ENCODE data around the gene IFIT3. TPM values are rescaled to one million over a fixed set of nuclear protein-coding genes. Genes with fewer than 3 reads are reported as not detected.
"Not testable (repeated sequence)": the region's sequence is repeated elsewhere in the genome, so short reads cannot be mapped to it uniquely, and the experiment has no call there.

The IFIT3 gene
- total and polyA plus RNA-seq, 2 donors (not counting 1 experiment from before 2014, with no cell fraction given) = 1.5 to 4.2 TPM

GRCh38 chr10:89348975-89349374, 21.2 kb downstream of the IFIT3 start:
- no peak for DNase-seq
- intact Hi-C loops (cut with micrococcal nuclease) = no loop called here
- Histone ChIP-seq H2AFZ (ENCODE audit: insufficient read depth, low read depth, low read length, poor library complexity, severe bottlenecking) (no peak overlapping the region), H3K36me3 (replicated peaks in 1 of 2; ENCODE audit: control extremely low read depth in 1 of 2, control insufficient read depth in 1 of 2, extremely low read depth in 1 of 2, insufficient read depth in 2 of 2, low read length in 1 of 2) (no peaks in the 10 kb centered on the region), H3K4me2 (replicated peaks; ENCODE audit: low read depth, low read length, poor library complexity, severe bottlenecking) (no peak overlapping the region), H3K79me2 (ENCODE audit: control insufficient read depth, insufficient read depth, low read length) (no peaks in the 10 kb centered on the region), H4K20me1 (ENCODE audit: control insufficient read depth, insufficient read depth, low read length, poor library complexity, severe bottlenecking) (no peaks in the 10 kb centered on the region), H3K27ac (ENCODE audit: low read length in 2 of 2) (no peak overlapping the region), H3K9ac (ENCODE audit: low read length) (no peak overlapping the region), H3K4me1 (ENCODE audit: control insufficient read depth in 2 of 2, insufficient read depth in 2 of 2, low read length in 2 of 2) (peaks cover 30 to 37% of the 10 kb centered on the region in 2 donors), H3K4me3 (ENCODE audit: control extremely low read depth in 1 of 5, extremely low read depth in 1 of 5, insufficient read depth in 1 of 5, low read depth in 2 of 5, low read length in 4 of 5) (no peak overlapping the region), H3K27me3 (replicated peaks in 1 of 4; ENCODE audit: control extremely low read depth in 1 of 4, control insufficient read depth in 3 of 4, insufficient read depth in 4 of 4, low read length in 3 of 4) (no peaks in the 10 kb centered on the region), H3K9me3 (ENCODE audit: control extremely low read depth in 1 of 3, control insufficient read depth in 2 of 3, insufficient read depth in 1 of 3, low read length in 2 of 3) (no peaks in the 10 kb centered on the region)
- no peak for ATAC-seq (ENCODE audit: low read depth)
- Mint-ChIP-seq H3K27me3 (no peaks in the 10 kb centered on the region), H3K4me1 (peaks cover 46% of the 10 kb centered on the region), H3K4me3 (no peak overlapping the region), H3K9me3 (ENCODE audit: insufficient read depth) (peaks cover 1% of the 10 kb centered on the region), H3K27ac (no peak overlapping the region)
- ChIA-PET POLR2A (no interaction called here), CTCF (interaction anchor here (1.1 to 1.6 kb wide), 2 partner anchors 19 to 21 kb away, joined by 3 to 6 read pairs; no protein-coding TSS in a partner anchor)
- TF ChIP-seq CTCF (IDR thresholded peaks at IDR 0.05) (no peak), EZH2 (IDR thresholded peaks at IDR 0.05; ENCODE audit: borderline replicate concordance, insufficient read depth, low read depth, low read length, poor library complexity, severe bottlenecking) (no peak)
- 100% methylated on average over 2 of the region's 2 CpGs for WGBS (ENCODE audit: insufficient coverage)

- H3K4me3 ChIP-seq (ENCODE audit: control extremely low read depth in 1 of 5, extremely low read depth in 1 of 5, insufficient read depth in 1 of 5, low read depth in 2 of 5, low read length in 4 of 5); H4K20me1 ChIP-seq (ENCODE audit: control insufficient read depth, insufficient read depth, low read length, poor library complexity, severe bottlenecking); POLR2A ChIA-PET; H3K27me3 ChIP-seq (replicated peaks in 1 of 4; ENCODE audit: control extremely low read depth in 1 of 4, control insufficient read depth in 3 of 4, insufficient read depth in 4 of 4, low read length in 3 of 4); H3K9me3 Mint-ChIP-seq (ENCODE audit: insufficient read depth); intact Hi-C loops (cut with micrococcal nuclease); H3K9me3 ChIP-seq (ENCODE audit: control extremely low read depth in 1 of 3, control insufficient read depth in 2 of 3, insufficient read depth in 1 of 3, low read length in 2 of 3); H3K79me2 ChIP-seq (ENCODE audit: control insufficient read depth, insufficient read depth, low read length); H3K36me3 ChIP-seq (replicated peaks in 1 of 2; ENCODE audit: control extremely low read depth in 1 of 2, control insufficient read depth in 1 of 2, extremely low read depth in 1 of 2, insufficient read depth in 2 of 2, low read length in 1 of 2); H3K27me3 Mint-ChIP-seq; CTCF ChIA-PET; ATAC-seq (ENCODE audit: low read depth); DNase-seq: not testable (repeated sequence)
- Histone ChIP-seq H3K9ac (ENCODE audit: low read length) (peak overlapping the region; percentile 9), H3K27ac (ENCODE audit: low read length in 2 of 2) (peak overlapping the region in 1 of 2 donors; percentile 18), H3K4me1 (ENCODE audit: control insufficient read depth in 2 of 2, insufficient read depth in 2 of 2, low read length in 2 of 2) (peaks cover 30 to 37% of the 10 kb centered on the region in 2 donors), H2AFZ (ENCODE audit: insufficient read depth, low read depth, low read length, poor library complexity, severe bottlenecking) (peak overlapping the region; percentile 41), H3K4me2 (replicated peaks; ENCODE audit: low read depth, low read length, poor library complexity, severe bottlenecking) (peak overlapping the region; percentile 38)
- H3K4me3 Mint-ChIP-seq = peak overlapping the region; percentile 26
- peaks cover 46% of the 10 kb centered on the region for H3K4me1 Mint-ChIP-seq
- H3K27ac Mint-ChIP-seq = peak overlapping the region; percentile 1
- 38% methylated on average over 3 of the region's 7 CpGs for WGBS (ENCODE audit: insufficient coverage)
Observed at GRCh38 chr10:89350631-89351315, 23.0 kb downstream of the IFIT3 start.
